Gastrocnemius medialis (tissue), 4 donors: Measurements from ENCODE around the gene PRIM2.

Experiments used
- CTCF ChIP-seq, 5 experiments: fragments of 450-650 bp in 3 of 5; fragments of 200-600 bp in 2 of 5; sonication (generic) in 2 of 5; IDR thresholded peaks in 4 of 5; conservative IDR thresholded peaks in 1 of 5; 1 replicate in 4 of 5; 2 replicates in 1 of 5; pipeline ENCODE4 v1.5.1; 2016 to 2019; ENCODE audit warnings: antibody characterized with exemption in 5 of 5, mild to moderate bottlenecking in 3 of 5, moderate library complexity in 3 of 5
- POLR2A ChIP-seq, 2 donors: fragments of 450-650 bp; IDR thresholded peaks; one replicate each; pipeline ENCODE4 v1.6.1; 2017; ENCODE audit warnings: antibody characterized with exemption in 2 of 2, mild to moderate bottlenecking in 2 of 2, moderate library complexity in 2 of 2

- TF ChIP-seq POLR2A (IDR thresholded peaks at IDR 0.05) = no peak
- no peak for TF ChIP-seq CTCF (IDR thresholded peaks at IDR 0.05 in 4 of 5, conservative IDR thresholded peaks at IDR 0.05 in 1 of 5)
These were observed 24.8 kb downstream of the PRIM2 start for GRCh38 chr6:57342148-57342669.
